H1 (cell line): ENCODE results near the gene GBF1. TPM values are rescaled to one million over a fixed set of nuclear protein-coding genes. Genes with fewer than 3 reads are reported as not detected.

Source experiments
- CHD1 ChIP-seq: IDR thresholded peaks from 2 replicates; pipeline ENCODE4 v1.6.1; 2012; ENCODE audit warnings: low read depth, low read length, improper control_type of control experiment
- PHF8 ChIP-seq: fragments of 200-600 bp; sonication (generic); conservative IDR thresholded peaks from 2 replicates; pipeline ENCODE4 v1.7.1; 2012; ENCODE audit warnings: low read depth, mild to moderate bottlenecking, inconsistent platforms, low read length, moderate library complexity
- RFX5 ChIP-seq: IDR thresholded peaks from 2 replicates; pipeline ENCODE4 v1.6.1; 2011; ENCODE audit warnings: low read depth, low read length, improper control_type of control experiment, borderline replicate concordance
- polyA plus RNA-seq, 7 experiments: library from polyadenylated mRNA; depleted of rRNA in 3 of 7; stranded (reverse) in 5 of 7; unstranded in 2 of 7; fragments of >200 nt in 5 of 7; fragments of 200-250 nt in 2 of 7; gene quantifications; 1 replicate in 5 of 7; 2 replicates in 1 of 7; 4 replicates in 1 of 7; pipeline versions ENCODE4 v1.2.1 to v1.2.3, GENCODE V29; 2011 to 2013; ENCODE audit warnings: missing spikeins in 2 of 7, mixed read lengths in 2 of 7
- total RNA-seq: library from RNA; stranded (reverse); fragmentation: NEBNext Ultra II Directional; extraction: Animal tissue kit (Norgen Biotek cat#: 25700); gene quantifications from 2 replicates; pipeline ENCODE4 v1.2.1, GENCODE V29; 2021

The GBF1 gene
- total and polyA plus RNA-seq, 2 of the 8 experiments (the other 6 are each of a cell fraction or from before 2014, with no cell fraction given): 11.0 to 25.5 TPM

DNA sequence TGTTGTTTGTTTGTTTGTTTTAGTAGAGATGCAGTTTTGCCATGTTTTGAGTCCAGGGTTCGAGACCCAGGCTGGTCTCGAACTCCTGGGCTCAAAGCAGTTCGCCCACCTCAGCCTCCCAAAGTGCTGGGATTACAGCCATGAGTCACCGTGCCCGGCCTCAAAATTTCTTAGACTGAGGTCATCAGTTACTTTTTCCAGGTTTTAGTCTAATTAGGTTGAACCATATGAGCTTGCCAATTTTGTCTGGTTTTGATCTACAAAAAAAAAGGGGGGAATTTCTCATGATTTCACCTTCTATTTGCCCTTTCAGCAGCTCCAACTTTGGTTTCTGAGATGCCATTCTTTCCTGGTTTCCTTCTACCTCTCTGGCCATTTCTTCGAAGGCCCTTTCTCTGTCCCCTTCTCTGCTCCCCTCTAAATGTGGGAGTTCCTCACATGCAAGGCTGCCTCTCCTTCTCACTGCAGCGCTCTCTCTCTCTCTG is 181.5 kb downstream of the GBF1 start (continued):
- no peak for TF ChIP-seq PHF8
- TF ChIP-seq CHD1: no peak
- TF ChIP-seq RFX5: no peak
